IMR-90 (cell line): ENCODE data around the gene NKX6-2. TPM values are rescaled to one million over a fixed set of nuclear protein-coding genes. Genes with fewer than 3 reads are reported as not detected.

Experiments
- ATAC-seq: fragments of 200-7000 bp; cut with Tn5 transposase; 2 replicates; pipeline ENCODE4 v1.9.1; 2020; ENCODE audit warnings: low read depth, mild to moderate bottlenecking, moderate library complexity
- BruUV-seq: library from RNA; stranded (reverse); fragments of 400-500 nt; replicated peaks from 2 replicates; lab custom pipeline; 2021; lab: Mats Ljungman, UMichigan
- CTCF ChIA-PET: fragments of 300-600 bp; formaldehyde crosslinking; extraction: SDS; loops from one replicate; lab custom pipeline; 2021; ENCODE audit warnings: antibody characterized with exemption; lab: Yijun Ruan, JAX
- POLR2A ChIA-PET: fragments of 300-600 bp; sonication (Branson Sonifier 250); formaldehyde crosslinking; loops from one replicate; lab custom pipeline; 2022; ENCODE audit warnings: antibody characterized with exemption; ENCODE audit not compliant: unreplicated experiment; lab: Charles Lee
- DNase-seq: peaks from one replicate; pipeline ENCODE4 v3.0.0; 2013
- H2AFZ ChIP-seq: replicated peaks from 2 replicates; pipeline ENCODE3; 2013; ENCODE audit warnings: low read length, mild to moderate bottlenecking; ENCODE audit not compliant: poor library complexity
- H2AK5ac ChIP-seq: 2 replicates; pipeline ENCODE4 v1.6.1; 2013; ENCODE audit warnings: low read depth, low read length, inconsistent platforms
- H2AK9ac ChIP-seq: replicated peaks from 2 replicates; pipeline ENCODE3; 2013; ENCODE audit warnings: mild to moderate bottlenecking, low read depth, low read length, moderate library complexity; ENCODE audit not compliant: poor library complexity
- H2BK120ac ChIP-seq: 2 replicates; pipeline ENCODE4 v1.6.1; 2013; ENCODE audit warnings: low read depth, low read length, inconsistent platforms
- H2BK15ac ChIP-seq: 3 replicates; pipeline ENCODE4 v1.6.1; 2013; ENCODE audit warnings: low read depth, low read length, inconsistent platforms
- H2BK20ac ChIP-seq: 2 replicates; pipeline ENCODE4 v1.6.1; 2013; ENCODE audit warnings: low read depth, mild to moderate bottlenecking, inconsistent platforms, low read length, moderate library complexity
- H2BK5ac ChIP-seq: 2 replicates; pipeline ENCODE4 v1.6.1; 2013; ENCODE audit warnings: mild to moderate bottlenecking, low read depth, low read length, inconsistent platforms; ENCODE audit not compliant: poor library complexity, severe bottlenecking
- H3K14ac ChIP-seq: replicated peaks from 2 replicates; pipeline ENCODE4 v1.6.1; 2013; ENCODE audit warnings: low read depth, low read length, inconsistent platforms
- H3K18ac ChIP-seq: 2 replicates; pipeline ENCODE4 v1.6.1; 2013; ENCODE audit warnings: low read depth, low read length, control low read depth
- H3K23ac ChIP-seq: 2 replicates; pipeline ENCODE4 v1.6.1; 2013; ENCODE audit warnings: low read depth, low read length, inconsistent platforms
- H3K27ac ChIP-seq: 2 replicates; pipeline ENCODE4 v1.5.1; 2013; ENCODE audit warnings: mild to moderate bottlenecking, control low read depth, low read length; ENCODE audit not compliant: insufficient read depth
- H3K27me3 ChIP-seq: 2 replicates; pipeline ENCODE4 v1.6.1; 2013; ENCODE audit warnings: low read length; ENCODE audit not compliant: control insufficient read depth, insufficient read depth
- H3K36me3 ChIP-seq: 2 replicates; pipeline ENCODE4 v1.6.1; 2013; ENCODE audit warnings: low read length, mixed read lengths; ENCODE audit not compliant: control insufficient read depth, insufficient read depth
- H3K4ac ChIP-seq: 2 replicates; pipeline ENCODE4 v1.6.1; 2013; ENCODE audit warnings: low read depth, low read length, inconsistent platforms
- H3K4me1 ChIP-seq: 2 replicates; pipeline ENCODE4 v1.6.1; 2013; ENCODE audit warnings: low read length, mixed read lengths; ENCODE audit not compliant: control insufficient read depth, insufficient read depth
- H3K4me2 ChIP-seq: 2 replicates; pipeline ENCODE4 v1.6.1; 2013; ENCODE audit warnings: low read depth, mild to moderate bottlenecking, control low read depth, low read length, moderate library complexity
- H3K4me3 ChIP-seq: 2 replicates; pipeline ENCODE4 v1.5.1; 2013; ENCODE audit warnings: low read depth, mild to moderate bottlenecking, control low read depth, low read length, moderate library complexity; ENCODE audit not compliant: insufficient read depth
- H3K56ac ChIP-seq: 2 replicates; pipeline ENCODE4 v1.6.1; 2013; ENCODE audit warnings: low read length, inconsistent platforms; ENCODE audit not compliant: insufficient read depth; ENCODE audit errors: extremely low read depth
- H3K79me1 ChIP-seq, 2 experiments: 2 replicates each; pipeline ENCODE4 v1.6.1; 2013; ENCODE audit warnings: low read length in 2 of 2, inconsistent platforms in 1 of 2, low read depth in 1 of 2
- H3K9ac ChIP-seq: 2 replicates; pipeline ENCODE4 v1.6.1; 2013; ENCODE audit warnings: low read depth, low read length, control low read depth
- H3K9me1 ChIP-seq: 2 replicates; pipeline ENCODE4 v1.6.1; 2013; ENCODE audit warnings: low read length, inconsistent platforms; ENCODE audit not compliant: insufficient read depth
- H3K9me3 ChIP-seq: 2 replicates; pipeline ENCODE4 v1.6.1; 2013; ENCODE audit warnings: low read length; ENCODE audit not compliant: control insufficient read depth, insufficient read depth
- H4K20me1 ChIP-seq: 2 replicates; pipeline ENCODE4 v1.6.1; 2013; ENCODE audit warnings: low read length, inconsistent platforms; ENCODE audit not compliant: insufficient read depth
- H4K5ac ChIP-seq: 2 replicates; pipeline ENCODE4 v1.6.1; 2013; ENCODE audit warnings: mild to moderate bottlenecking, low read depth, low read length, control low read depth
- H4K8ac ChIP-seq, 2 experiments: 2 replicates each; pipeline ENCODE4 v1.6.1; 2013; ENCODE audit warnings: low read depth in 2 of 2, low read length in 2 of 2, control low read depth in 1 of 2, inconsistent platforms in 1 of 2
- H4K91ac ChIP-seq: 2 replicates; pipeline ENCODE4 v1.6.1; 2013; ENCODE audit warnings: low read depth, low read length, inconsistent platforms; ENCODE audit not compliant: insufficient read depth
- BHLHE40 ChIP-seq: fragments of 150-350 bp; IDR thresholded peaks from 2 replicates; pipeline ENCODE4 v1.6.1; 2016; ENCODE audit warnings: mild to moderate bottlenecking, low read depth, low read length
- CEBPB ChIP-seq: IDR thresholded peaks from 2 replicates; pipeline ENCODE4 v1.6.1; 2012; ENCODE audit warnings: low read depth, low read length, improper control_type of control experiment
- CHD1 ChIP-seq: IDR thresholded peaks from 2 replicates; pipeline ENCODE4 v1.6.1; 2012; ENCODE audit warnings: low read depth, low read length, improper control_type of control experiment
- CTCF ChIP-seq: conservative IDR thresholded peaks from 2 replicates; pipeline ENCODE4 v1.5.1; 2012; ENCODE audit warnings: mild to moderate bottlenecking, low read depth, low read length, improper control_type of control experiment
- ELK1 ChIP-seq: fragments of 150-350 bp; IDR thresholded peaks from 2 replicates; pipeline ENCODE4 v1.6.1; 2016; ENCODE audit warnings: low read depth, mild to moderate bottlenecking, low read length, moderate library complexity, borderline replicate concordance
- FOS ChIP-seq: fragments of 150-350 bp; IDR thresholded peaks from 2 replicates; pipeline ENCODE4 v1.6.1; 2016; ENCODE audit warnings: low read depth, low read length
- MAFK ChIP-seq: IDR thresholded peaks from 2 replicates; pipeline ENCODE4 v1.6.1; 2012; ENCODE audit warnings: low read depth, low read length, improper control_type of control experiment
- MAZ ChIP-seq: IDR thresholded peaks from 2 replicates; pipeline ENCODE4 v1.6.1; 2012; ENCODE audit warnings: low read depth, mild to moderate bottlenecking, low read length, improper control_type of control experiment, moderate library complexity, borderline replicate concordance
- MXI1 ChIP-seq: IDR thresholded peaks from 2 replicates; pipeline ENCODE4 v1.6.1; 2012; ENCODE audit warnings: low read depth, mild to moderate bottlenecking, low read length, moderate library complexity, borderline replicate concordance
- NFE2L2 ChIP-seq: fragments of 150-350 bp; IDR thresholded peaks from 2 replicates; pipeline ENCODE4 v1.6.1; 2016; ENCODE audit warnings: low read depth, mild to moderate bottlenecking, low read length
- POLR2A ChIP-seq: IDR thresholded peaks from 2 replicates; pipeline ENCODE4 v1.6.1; 2012; ENCODE audit warnings: mild to moderate bottlenecking, low read depth, low read length
- RAD21 ChIP-seq: IDR thresholded peaks from 2 replicates; pipeline ENCODE4 v1.6.1; 2012; ENCODE audit warnings: low read length, improper control_type of control experiment
- RCOR1 ChIP-seq: IDR thresholded peaks from 2 replicates; pipeline ENCODE4 v1.6.1; 2012; ENCODE audit warnings: mild to moderate bottlenecking, low read length, improper control_type of control experiment; ENCODE audit not compliant: insufficient replicate concordance
- RFX5 ChIP-seq: IDR thresholded peaks from 2 replicates; pipeline ENCODE4 v1.8.0; 2012; ENCODE audit warnings: low read depth, mild to moderate bottlenecking, low read length, moderate library complexity
- SMC3 ChIP-seq: fragments of 150-350 bp; IDR thresholded peaks from 2 replicates; pipeline ENCODE4 v1.6.1; 2016; ENCODE audit warnings: low read depth, mild to moderate bottlenecking, antibody characterized with exemption, low read length, moderate library complexity
- USF2 ChIP-seq: fragments of 150-350 bp; IDR thresholded peaks from 2 replicates; pipeline ENCODE4 v1.6.1; 2017; ENCODE audit warnings: mild to moderate bottlenecking, antibody characterized with exemption, low read length, low read depth
- WGBS, 2 experiments: methylation state at CpG; one replicate each; pipeline versions ENCODE4 v1.1.5 to v1.1.7; 2013; ENCODE audit warnings: missing lambda C conversion rate in 2 of 2; ENCODE audit not compliant: insufficient read length in 1 of 2; ENCODE audit errors: extremely low coverage in 2 of 2; 5-methylcytosine and 5-hydroxymethylcytosine counted together
- dilution Hi-C: fragments of 300-500 bp; cut with HindIII; formaldehyde crosslinking; loops from one replicate; pipeline ENCODE4 v1.14.3; 2018; ENCODE audit warnings: low sequenced_read_pairs; ENCODE audit not compliant: unreplicated experiment
- in situ Hi-C: fragments of 300-500 bp; cut with MboI; formaldehyde crosslinking; loops from 3 replicates; pipeline ENCODE4 v1.14.3; 2019; ENCODE audit warnings: low sequenced_read_pairs, inconsistent platforms, mixed read lengths
- intact Hi-C: fragments of 100-400 bp; cut with micrococcal nuclease; formaldehyde crosslinking; loops from 2 replicates; pipeline ENCODE4 v1.10.0; 2022
- polyA plus RNA-seq, 3 experiments: library from polyadenylated mRNA; depleted of rRNA; stranded (reverse); fragments of >200 nt; gene quantifications; 2 replicates each; pipeline ENCODE4 v1.2.3, GENCODE V29; 2012; ENCODE audit warnings: low replicate concordance in 1 of 3
- total RNA-seq: library from RNA; depleted of rRNA; stranded (reverse); fragments of >200 nt; gene quantifications from 2 replicates; pipeline ENCODE4 v1.2.3, GENCODE V29; 2012

The NKX6-2 gene
- total and polyA plus RNA-seq, 2 of the 4 experiments (the other 2 are of a cell fraction): not detected

- H3K79me1 ChIP-seq: 0 out of 4 replicates have a peak, but pooled peaks cover 0 to 4% of the 10 kb centered on the region in 2 experiments
- H3K36me3 ChIP-seq: peaks cover 14% of the 10 kb centered on the region
- POLR2A ChIA-PET: no interaction called here
- in situ Hi-C loops (no loop called here), dilution Hi-C loops (no loop called here), intact Hi-C loops (no loop called here)
- ATAC-seq: no peak
- no peak overlapping the region for H2AK9ac ChIP-seq
- H3K9me1 ChIP-seq: peaks cover 11% of the 10 kb centered on the region
- H4K5ac ChIP-seq: no peak overlapping the region
- H3K4me2 ChIP-seq: no peak overlapping the region
- no peaks in the 10 kb centered on the region for H3K4me1 ChIP-seq
- H3K14ac ChIP-seq: no peak overlapping the region
- no peaks in the 10 kb centered on the region for H3K27me3 ChIP-seq
- DNase-seq: no peak
- H3K4ac ChIP-seq: no peak overlapping the region
- WGBS, 2 experiments: 65% methylated on average over 4 of the region's 15 CpGs; no CpG with 5 or more reads in 1 of the 2 experiments
- no peak overlapping the region for H3K4me3 ChIP-seq
- no TSS peak for BruUV-seq
- H2AFZ ChIP-seq: no peak overlapping the region
- H2BK5ac ChIP-seq: no peak overlapping the region
- H3K9ac ChIP-seq: no peak overlapping the region
- H4K8ac ChIP-seq: no peak overlapping the region
- CTCF ChIA-PET: no interaction called here
- no peak overlapping the region for H4K91ac ChIP-seq
- H3K27ac ChIP-seq: no peak overlapping the region
- no peak overlapping the region for H2BK20ac ChIP-seq
- no peaks in the 10 kb centered on the region for H4K20me1 ChIP-seq
- no peaks in the 10 kb centered on the region; the same call in 1 of the 2 replicates for H3K9me3 ChIP-seq
- no peak for TF ChIP-seq RCOR1
- TF ChIP-seq MAFK: no peak
- TF ChIP-seq MAZ: no peak
- TF ChIP-seq CEBPB: no peak
- no peak for TF ChIP-seq RAD21
- TF ChIP-seq POLR2A: no peak
- no peak for TF ChIP-seq CTCF
- no peak for TF ChIP-seq BHLHE40
- no peak for TF ChIP-seq MXI1
- TF ChIP-seq FOS: no peak
- no peak for TF ChIP-seq ELK1
- no peak for TF ChIP-seq NFE2L2
- TF ChIP-seq USF2: no peak
- TF ChIP-seq CHD1: no peak
- TF ChIP-seq RFX5: no peak
- TF ChIP-seq SMC3: no peak
- H2BK120ac ChIP-seq: no peak overlapping the region
- H3K56ac ChIP-seq: no peak overlapping the region
- no peak overlapping the region for H3K23ac ChIP-seq
- H2BK15ac ChIP-seq: no peak overlapping the region
- H2AK5ac ChIP-seq: no peak overlapping the region
- no peak overlapping the region for H3K18ac ChIP-seq
Observed at GRCh38 chr10:132753596-132753995, 32.4 kb downstream of the NKX6-2 start.
